Keratinocyte (primary cell): ENCODE results near the gene PDE6D.

ENCODE experiments used
- EZH2 ChIP-seq: IDR thresholded peaks from one replicate; pipeline ENCODE4 v1.6.1; 2012; ENCODE audit warnings: inconsistent platforms, mild to moderate bottlenecking, low read length, moderate library complexity
- TF ChIP-seq, protein P1 (sequence below), 3 experiments: IDR thresholded peaks in 1 of 3; conservative IDR thresholded peaks in 1 of 3; optimal IDR thresholded peaks in 1 of 3; 2 replicates in 2 of 3; 3 replicates in 1 of 3; pipeline versions ENCODE3 to v1.5.1; 2011; ENCODE audit warnings: low read length in 3 of 3, mild to moderate bottlenecking in 3 of 3, moderate library complexity in 2 of 3, control low read depth in 1 of 3, inconsistent platforms in 1 of 3; ENCODE audit not compliant: insufficient read depth in 2 of 3; ENCODE audit errors: extremely low read depth in 1 of 3

- TF ChIP-seq, protein P1, sequence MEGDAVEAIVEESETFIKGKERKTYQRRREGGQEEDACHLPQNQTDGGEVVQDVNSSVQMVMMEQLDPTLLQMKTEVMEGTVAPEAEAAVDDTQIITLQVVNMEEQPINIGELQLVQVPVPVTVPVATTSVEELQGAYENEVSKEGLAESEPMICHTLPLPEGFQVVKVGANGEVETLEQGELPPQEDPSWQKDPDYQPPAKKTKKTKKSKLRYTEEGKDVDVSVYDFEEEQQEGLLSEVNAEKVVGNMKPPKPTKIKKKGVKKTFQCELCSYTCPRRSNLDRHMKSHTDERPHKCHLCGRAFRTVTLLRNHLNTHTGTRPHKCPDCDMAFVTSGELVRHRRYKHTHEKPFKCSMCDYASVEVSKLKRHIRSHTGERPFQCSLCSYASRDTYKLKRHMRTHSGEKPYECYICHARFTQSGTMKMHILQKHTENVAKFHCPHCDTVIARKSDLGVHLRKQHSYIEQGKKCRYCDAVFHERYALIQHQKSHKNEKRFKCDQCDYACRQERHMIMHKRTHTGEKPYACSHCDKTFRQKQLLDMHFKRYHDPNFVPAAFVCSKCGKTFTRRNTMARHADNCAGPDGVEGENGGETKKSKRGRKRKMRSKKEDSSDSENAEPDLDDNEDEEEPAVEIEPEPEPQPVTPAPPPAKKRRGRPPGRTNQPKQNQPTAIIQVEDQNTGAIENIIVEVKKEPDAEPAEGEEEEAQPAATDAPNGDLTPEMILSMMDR (optimal IDR thresholded peaks at IDR 0.05 in 1 of 3, IDR thresholded peaks at IDR 0.05 in 1 of 3, conservative IDR thresholded peaks at IDR 0.05 in 1 of 3; ENCODE audit: extremely low read depth in 1 of 3, insufficient read depth in 2 of 3, low read length in 3 of 3): no peak
- no peak for TF ChIP-seq EZH2
Observed at GRCh38 chr2:231764760-231765159, 16.3 kb downstream of the PDE6D start.
